ENCODE measurements around the gene CFAP43.

DNA sequence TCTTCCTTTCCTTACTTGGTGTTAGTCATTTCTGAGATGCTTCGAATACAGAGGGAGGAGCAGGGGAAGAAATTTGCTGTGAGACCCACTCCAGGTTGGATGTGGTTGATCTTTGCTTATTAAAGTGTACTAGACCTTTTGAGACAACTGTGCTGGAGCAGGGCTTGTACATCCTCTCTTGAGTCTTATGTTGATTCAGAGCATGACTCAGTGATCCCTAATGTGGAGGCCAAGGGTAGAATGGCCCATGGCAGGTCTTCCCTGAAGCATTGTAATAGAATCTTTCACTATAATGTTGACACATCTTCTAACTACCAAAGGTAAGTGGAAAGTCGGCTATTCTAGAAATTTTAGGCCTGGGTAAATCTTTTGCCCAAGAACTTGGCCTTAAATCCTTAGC lies 127.2 kb downstream of the CFAP43 start:
- TF ChIP-seq, protein P1, sequence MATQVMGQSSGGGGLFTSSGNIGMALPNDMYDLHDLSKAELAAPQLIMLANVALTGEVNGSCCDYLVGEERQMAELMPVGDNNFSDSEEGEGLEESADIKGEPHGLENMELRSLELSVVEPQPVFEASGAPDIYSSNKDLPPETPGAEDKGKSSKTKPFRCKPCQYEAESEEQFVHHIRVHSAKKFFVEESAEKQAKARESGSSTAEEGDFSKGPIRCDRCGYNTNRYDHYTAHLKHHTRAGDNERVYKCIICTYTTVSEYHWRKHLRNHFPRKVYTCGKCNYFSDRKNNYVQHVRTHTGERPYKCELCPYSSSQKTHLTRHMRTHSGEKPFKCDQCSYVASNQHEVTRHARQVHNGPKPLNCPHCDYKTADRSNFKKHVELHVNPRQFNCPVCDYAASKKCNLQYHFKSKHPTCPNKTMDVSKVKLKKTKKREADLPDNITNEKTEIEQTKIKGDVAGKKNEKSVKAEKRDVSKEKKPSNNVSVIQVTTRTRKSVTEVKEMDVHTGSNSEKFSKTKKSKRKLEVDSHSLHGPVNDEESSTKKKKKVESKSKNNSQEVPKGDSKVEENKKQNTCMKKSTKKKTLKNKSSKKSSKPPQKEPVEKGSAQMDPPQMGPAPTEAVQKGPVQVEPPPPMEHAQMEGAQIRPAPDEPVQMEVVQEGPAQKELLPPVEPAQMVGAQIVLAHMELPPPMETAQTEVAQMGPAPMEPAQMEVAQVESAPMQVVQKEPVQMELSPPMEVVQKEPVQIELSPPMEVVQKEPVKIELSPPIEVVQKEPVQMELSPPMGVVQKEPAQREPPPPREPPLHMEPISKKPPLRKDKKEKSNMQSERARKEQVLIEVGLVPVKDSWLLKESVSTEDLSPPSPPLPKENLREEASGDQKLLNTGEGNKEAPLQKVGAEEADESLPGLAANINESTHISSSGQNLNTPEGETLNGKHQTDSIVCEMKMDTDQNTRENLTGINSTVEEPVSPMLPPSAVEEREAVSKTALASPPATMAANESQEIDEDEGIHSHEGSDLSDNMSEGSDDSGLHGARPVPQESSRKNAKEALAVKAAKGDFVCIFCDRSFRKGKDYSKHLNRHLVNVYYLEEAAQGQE (IDR thresholded peaks at IDR 0.05), result no peak
- TF ChIP-seq, protein P2, sequence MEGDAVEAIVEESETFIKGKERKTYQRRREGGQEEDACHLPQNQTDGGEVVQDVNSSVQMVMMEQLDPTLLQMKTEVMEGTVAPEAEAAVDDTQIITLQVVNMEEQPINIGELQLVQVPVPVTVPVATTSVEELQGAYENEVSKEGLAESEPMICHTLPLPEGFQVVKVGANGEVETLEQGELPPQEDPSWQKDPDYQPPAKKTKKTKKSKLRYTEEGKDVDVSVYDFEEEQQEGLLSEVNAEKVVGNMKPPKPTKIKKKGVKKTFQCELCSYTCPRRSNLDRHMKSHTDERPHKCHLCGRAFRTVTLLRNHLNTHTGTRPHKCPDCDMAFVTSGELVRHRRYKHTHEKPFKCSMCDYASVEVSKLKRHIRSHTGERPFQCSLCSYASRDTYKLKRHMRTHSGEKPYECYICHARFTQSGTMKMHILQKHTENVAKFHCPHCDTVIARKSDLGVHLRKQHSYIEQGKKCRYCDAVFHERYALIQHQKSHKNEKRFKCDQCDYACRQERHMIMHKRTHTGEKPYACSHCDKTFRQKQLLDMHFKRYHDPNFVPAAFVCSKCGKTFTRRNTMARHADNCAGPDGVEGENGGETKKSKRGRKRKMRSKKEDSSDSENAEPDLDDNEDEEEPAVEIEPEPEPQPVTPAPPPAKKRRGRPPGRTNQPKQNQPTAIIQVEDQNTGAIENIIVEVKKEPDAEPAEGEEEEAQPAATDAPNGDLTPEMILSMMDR (IDR thresholded peaks at IDR 0.05; ENCODE audit: low read depth, low read length, missing input control), result no peak

Measured in liver (tissue), 2 donors.